HCT116 (cell line): Measurements from ENCODE around the gene ZNF341. TPM values are rescaled to one million over a fixed set of nuclear protein-coding genes. Genes with fewer than 3 reads are reported as not detected.

ENCODE experiments used
- ATAC-seq: fragments of 200-7000 bp; cut with Tn5 transposase; 2 replicates; pipeline ENCODE4 v1.9.1; 2020; ENCODE audit warnings: mild to moderate bottlenecking, moderate library complexity
- BruUV-seq: library from RNA; stranded (reverse); fragments of 400-500 nt; replicated peaks from 2 replicates; lab custom pipeline; 2021; lab: Mats Ljungman, UMichigan
- CTCF ChIA-PET: fragments of 300-600 bp; sonication (Branson Sonifier 250); formaldehyde crosslinking; loops from one replicate; lab custom pipeline; 2021; ENCODE audit warnings: antibody characterized with exemption; lab: Charles Lee
- POLR2A ChIA-PET: fragments of 300-600, 350-600 bp; sonication (Branson Sonifier 250); formaldehyde crosslinking; loops from one replicate; lab custom pipeline; 2021; ENCODE audit warnings: antibody characterized with exemption; lab: Charles Lee
- RAD21 ChIA-PET, 2 experiments: fragments of 300-600 bp; sonication (Branson Sonifier 250); formaldehyde crosslinking; loops; one replicate each; lab custom pipeline; 2023; ENCODE audit warnings: low total read pairs in 2 of 2; ENCODE audit not compliant: uncharacterized antibody in 2 of 2, unreplicated experiment in 2 of 2, low non-redundant PET in 1 of 2; lab: Charles Lee
- DNase-seq: peaks from one replicate; pipeline ENCODE4 v3.0.0-alpha.2; 2010; ENCODE audit warnings: low read depth, low spot score
- H2AFZ ChIP-seq: fragments of 200-600 bp; shearing (Covaris generic), sonication (generic); 2 replicates; pipeline ENCODE4 v1.6.1; 2017; ENCODE audit warnings: low read depth, mixed run types, mixed read lengths, antibody characterized with exemption, low read length; ENCODE audit not compliant: poor library complexity, severe bottlenecking
- H3K27ac ChIP-seq: 2 replicates; pipeline ENCODE4 v1.5.1; 2012; ENCODE audit warnings: low read depth, low read length
- H3K27me3 ChIP-seq: fragments of 200-600 bp; sonication (generic); 2 replicates; pipeline ENCODE4 v1.6.1; 2016; ENCODE audit warnings: mixed run types, low read length, mixed read lengths; ENCODE audit not compliant: insufficient read depth
- H3K36me3 ChIP-seq, 2 experiments: fragments of 200-500 bp in 1 of 2; fragments of 200-600 bp in 1 of 2; sonication (Bioruptor generic) in 1 of 2; sonication (generic) in 1 of 2; 2 replicates each; pipeline versions ENCODE4 v1.5.1 to v1.6.1; 2014 to 2016; ENCODE audit warnings: low read length in 2 of 2, inconsistent platforms in 1 of 2, mixed read lengths in 1 of 2, mixed run types in 1 of 2; ENCODE audit not compliant: insufficient read depth in 2 of 2, control insufficient read depth in 1 of 2
- H3K4me1 ChIP-seq, 2 experiments: fragments of 200-600 bp in 1 of 2; sonication (generic) in 1 of 2; 2 replicates each; pipeline versions ENCODE4 v1.5.1 to v1.6.1; 2012 to 2017; ENCODE audit warnings: low read length in 2 of 2, inconsistent platforms in 1 of 2, mild to moderate bottlenecking in 1 of 2, mixed read lengths in 1 of 2, mixed run types in 1 of 2, moderate library complexity in 1 of 2; ENCODE audit not compliant: insufficient read depth in 2 of 2, control insufficient read depth in 1 of 2
- H3K4me2 ChIP-seq: fragments of 200-600 bp; sonication (generic); 2 replicates; pipeline ENCODE4 v1.6.1; 2017; ENCODE audit warnings: mixed run types, low read length, mixed read lengths
- H3K4me3 ChIP-seq, 2 experiments: fragments of 200-600 bp in 1 of 2; sonication (generic) in 1 of 2; replicated peaks in 1 of 2; 2 replicates each; pipeline ENCODE4 v1.5.1; 2011 to 2016; ENCODE audit warnings: low read length in 2 of 2, control low read depth in 1 of 2, low read depth in 1 of 2, mild to moderate bottlenecking in 1 of 2, mixed read lengths in 1 of 2, mixed run types in 1 of 2
- H3K79me2 ChIP-seq: fragments of 200-600 bp; sonication (generic); 2 replicates; pipeline ENCODE4 v1.6.1; 2017; ENCODE audit warnings: mild to moderate bottlenecking, mixed run types, low read length, moderate library complexity, mixed read lengths; ENCODE audit not compliant: insufficient read depth
- H3K9ac ChIP-seq: fragments of 200-600 bp; sonication (generic); 2 replicates; pipeline ENCODE4 v1.6.1; 2016; ENCODE audit warnings: low read length, mixed read lengths
- H3K9me2 ChIP-seq: fragments of 200-600 bp; sonication (generic), shearing (Covaris generic); 2 replicates; pipeline ENCODE4 v1.6.1; 2017; ENCODE audit warnings: mixed run types, mild to moderate bottlenecking, moderate library complexity; ENCODE audit not compliant: insufficient read depth
- H3K9me3 ChIP-seq, 2 experiments: fragments of 200-500 bp in 1 of 2; fragments of 200-600 bp in 1 of 2; sonication (Bioruptor generic) in 1 of 2; sonication (generic) in 1 of 2; 2 replicates each; pipeline ENCODE4 v1.6.1; 2014 to 2017; ENCODE audit warnings: low read length in 2 of 2, mixed read lengths in 2 of 2, inconsistent platforms in 1 of 2, low read depth in 1 of 2, mild to moderate bottlenecking in 1 of 2, mixed run types in 1 of 2, moderate library complexity in 1 of 2; ENCODE audit not compliant: control insufficient read depth in 1 of 2, insufficient read depth in 1 of 2
- H4K20me1 ChIP-seq: fragments of 200-600 bp; sonication (generic), shearing (Covaris generic); 2 replicates; pipeline ENCODE4 v1.6.1; 2017; ENCODE audit warnings: mixed run types, mild to moderate bottlenecking, moderate library complexity; ENCODE audit not compliant: insufficient read depth
- CBX3 ChIP-seq: IDR thresholded peaks from 2 replicates; pipeline ENCODE4 v1.6.1; 2012; ENCODE audit warnings: low read depth
- CEBPB ChIP-seq: IDR thresholded peaks from 2 replicates; pipeline ENCODE4 v1.6.1; 2012; ENCODE audit warnings: low read depth
- EGR1 ChIP-seq: IDR thresholded peaks from 2 replicates; pipeline ENCODE4 v1.6.1; 2012; ENCODE audit warnings: low read depth
- EZH2 ChIP-seq: fragments of 200-600 bp; sonication (generic); IDR thresholded peaks from 2 replicates; pipeline ENCODE4 v1.6.1; 2017; ENCODE audit warnings: antibody characterized with exemption, mixed run types
- EZH2phosphoT487 ChIP-seq: fragments of 200-600 bp; IDR thresholded peaks from 2 replicates; pipeline ENCODE4 v1.6.1; 2018; ENCODE audit warnings: antibody characterized with exemption, borderline replicate concordance
- FOSL1 ChIP-seq: IDR thresholded peaks from 2 replicates; pipeline ENCODE4 v1.6.1; 2012; ENCODE audit warnings: low read depth
- JUND ChIP-seq: IDR thresholded peaks from 2 replicates; pipeline ENCODE4 v1.6.1; 2012
- RAD21 ChIP-seq: IDR thresholded peaks from 2 replicates; pipeline ENCODE4 v1.6.1; 2012; ENCODE audit warnings: low read depth, mild to moderate bottlenecking
- SP1 ChIP-seq: IDR thresholded peaks from 2 replicates; pipeline ENCODE4 v1.6.1; 2012; ENCODE audit warnings: low read depth
- YY1 ChIP-seq: IDR thresholded peaks from 2 replicates; pipeline ENCODE4 v1.6.1; 2011; ENCODE audit warnings: low read length, low read depth, moderate library complexity, mild to moderate bottlenecking; ENCODE audit not compliant: insufficient replicate concordance; ENCODE audit errors: extremely low read depth
- intact Hi-C: fragments of 100-400 bp; cut with micrococcal nuclease; formaldehyde crosslinking; loops from 2 replicates; pipeline ENCODE4 v1.10.0; 2022
- total RNA-seq: library from RNA; stranded (reverse); gene quantifications from one replicate; pipeline ENCODE4 v1.2.1, GENCODE V29; 2021; ENCODE audit not compliant: unreplicated experiment
- TF ChIP-seq, protein P1 (sequence below): IDR thresholded peaks from 2 replicates; pipeline ENCODE4 v1.6.1; 2012; ENCODE audit warnings: low read depth
- TF ChIP-seq, protein P2 (sequence below): IDR thresholded peaks from 2 replicates; pipeline ENCODE4 v1.6.1; 2012
- TF ChIP-seq, protein P3 (sequence below): IDR thresholded peaks from 2 replicates; pipeline ENCODE4 v1.6.1; 2011; ENCODE audit warnings: mild to moderate bottlenecking, low read length, moderate library complexity; ENCODE audit not compliant: insufficient replicate concordance; ENCODE audit errors: extremely low read depth

ZNF341 gene
- total RNA-seq, 1 experiment from 2014 or later = 4.9 TPM

DNA sequence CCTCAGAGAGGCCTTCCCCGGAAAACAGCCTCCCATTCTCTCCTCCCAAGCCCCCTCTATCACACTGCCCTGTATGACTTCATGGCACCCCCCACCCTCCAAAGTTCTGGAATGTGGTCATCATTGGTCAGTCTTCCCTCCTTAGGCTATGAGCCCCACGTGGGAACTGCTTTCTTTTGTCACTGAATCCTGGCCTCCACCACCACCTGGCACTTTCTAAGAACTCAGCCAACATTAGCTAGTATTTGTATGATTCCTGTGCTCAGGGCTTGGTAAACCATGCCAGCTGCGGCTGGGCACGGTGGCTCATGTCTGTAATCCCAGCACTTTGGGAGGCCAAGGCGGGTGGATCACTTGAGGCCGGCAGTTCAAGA is 37.2 kb upstream of the ZNF341 start:
- BruUV-seq = no TSS peak
- intact Hi-C loops = no loop called here

DNA sequence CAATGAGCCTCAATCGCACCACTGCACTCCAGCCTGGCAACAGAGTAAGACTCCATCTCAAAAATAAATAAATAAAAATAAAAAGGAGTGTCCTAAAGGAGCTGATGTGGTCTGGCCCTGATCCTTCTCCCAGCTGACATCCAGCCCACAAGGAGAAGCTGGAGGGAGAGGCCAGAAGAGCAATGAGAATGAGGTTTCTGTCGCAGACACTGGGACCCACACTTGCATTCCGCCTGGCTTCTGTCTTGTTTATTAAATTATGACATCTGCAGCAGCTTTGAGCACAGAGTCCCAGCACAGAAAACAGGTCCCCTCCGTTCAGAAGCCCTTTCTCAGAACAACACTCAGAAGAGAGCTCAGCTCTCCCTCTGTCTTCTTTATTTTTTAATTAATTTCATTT is 35.3 kb upstream of the ZNF341 start:
- H3K36me3 ChIP-seq = no peaks in the 10 kb centered on the region
- no peaks in the 10 kb centered on the region for H3K9me3 ChIP-seq
- CTCF ChIA-PET = interaction anchor here (0.6 kb wide), 1 partner anchor 432 kb away, joined by 3 read pairs; no protein-coding TSS in a partner anchor
- RAD21 ChIA-PET = no interaction called here
- ATAC-seq (no peak), DNase-seq (no peak)
- H3K4me1 ChIP-seq = no peaks in the 10 kb centered on the region
- H3K4me2 ChIP-seq = no peak overlapping the region
- BruUV-seq = no TSS peak
- no peaks in the 10 kb centered on the region for H4K20me1 ChIP-seq
- H3K79me2 ChIP-seq = no peaks in the 10 kb centered on the region
- POLR2A ChIA-PET = interaction anchor here (0.9 kb wide), 1 partner anchor 24 kb away, joined by 3 read pairs; no protein-coding TSS in a partner anchor
- no peaks in the 10 kb centered on the region for H3K9me2 ChIP-seq
- H3K9ac ChIP-seq = no peak overlapping the region
- H2AFZ ChIP-seq = no peak overlapping the region
- H3K27ac ChIP-seq = no peak overlapping the region
- H3K4me3 ChIP-seq = no peak overlapping the region
- no peaks in the 10 kb centered on the region for H3K27me3 ChIP-seq
- intact Hi-C loops = no loop called here
- TF ChIP-seq, protein P1, sequence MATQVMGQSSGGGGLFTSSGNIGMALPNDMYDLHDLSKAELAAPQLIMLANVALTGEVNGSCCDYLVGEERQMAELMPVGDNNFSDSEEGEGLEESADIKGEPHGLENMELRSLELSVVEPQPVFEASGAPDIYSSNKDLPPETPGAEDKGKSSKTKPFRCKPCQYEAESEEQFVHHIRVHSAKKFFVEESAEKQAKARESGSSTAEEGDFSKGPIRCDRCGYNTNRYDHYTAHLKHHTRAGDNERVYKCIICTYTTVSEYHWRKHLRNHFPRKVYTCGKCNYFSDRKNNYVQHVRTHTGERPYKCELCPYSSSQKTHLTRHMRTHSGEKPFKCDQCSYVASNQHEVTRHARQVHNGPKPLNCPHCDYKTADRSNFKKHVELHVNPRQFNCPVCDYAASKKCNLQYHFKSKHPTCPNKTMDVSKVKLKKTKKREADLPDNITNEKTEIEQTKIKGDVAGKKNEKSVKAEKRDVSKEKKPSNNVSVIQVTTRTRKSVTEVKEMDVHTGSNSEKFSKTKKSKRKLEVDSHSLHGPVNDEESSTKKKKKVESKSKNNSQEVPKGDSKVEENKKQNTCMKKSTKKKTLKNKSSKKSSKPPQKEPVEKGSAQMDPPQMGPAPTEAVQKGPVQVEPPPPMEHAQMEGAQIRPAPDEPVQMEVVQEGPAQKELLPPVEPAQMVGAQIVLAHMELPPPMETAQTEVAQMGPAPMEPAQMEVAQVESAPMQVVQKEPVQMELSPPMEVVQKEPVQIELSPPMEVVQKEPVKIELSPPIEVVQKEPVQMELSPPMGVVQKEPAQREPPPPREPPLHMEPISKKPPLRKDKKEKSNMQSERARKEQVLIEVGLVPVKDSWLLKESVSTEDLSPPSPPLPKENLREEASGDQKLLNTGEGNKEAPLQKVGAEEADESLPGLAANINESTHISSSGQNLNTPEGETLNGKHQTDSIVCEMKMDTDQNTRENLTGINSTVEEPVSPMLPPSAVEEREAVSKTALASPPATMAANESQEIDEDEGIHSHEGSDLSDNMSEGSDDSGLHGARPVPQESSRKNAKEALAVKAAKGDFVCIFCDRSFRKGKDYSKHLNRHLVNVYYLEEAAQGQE = no peak
- TF ChIP-seq EGR1 (no peak), CBX3 (no peak), EZH2phosphoT487 (no peak), CEBPB (no peak), SP1 (no peak), JUND (no peak), FOSL1 (no peak), RAD21 (no peak)
- TF ChIP-seq, protein P2, sequence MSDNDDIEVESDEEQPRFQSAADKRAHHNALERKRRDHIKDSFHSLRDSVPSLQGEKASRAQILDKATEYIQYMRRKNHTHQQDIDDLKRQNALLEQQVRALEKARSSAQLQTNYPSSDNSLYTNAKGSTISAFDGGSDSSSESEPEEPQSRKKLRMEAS = no peak

More for the DNA sequence above, 37.2 kb upstream of the ZNF341 start:
- Histone ChIP-seq H3K4me1 (peaks cover 2 to 6% of the 10 kb centered on the region in 2 experiments; a peak in 2 of 4 replicates), H4K20me1 (no peaks in the 10 kb centered on the region), H3K27ac (no peak overlapping the region), H3K27me3 (no peaks in the 10 kb centered on the region), H3K4me2 (no peak overlapping the region), H3K4me3 (no peak overlapping the region), H3K36me3 (no peaks in the 10 kb centered on the region), H3K9me2 (no peaks in the 10 kb centered on the region), H3K79me2 (no peaks in the 10 kb centered on the region), H3K9ac (no peak overlapping the region), H2AFZ (no peak overlapping the region), H3K9me3 (no peaks in the 10 kb centered on the region)
- ChIA-PET RAD21 (no interaction called here), POLR2A (no interaction called here), CTCF (no interaction called here)
- TF ChIP-seq, protein P3, sequence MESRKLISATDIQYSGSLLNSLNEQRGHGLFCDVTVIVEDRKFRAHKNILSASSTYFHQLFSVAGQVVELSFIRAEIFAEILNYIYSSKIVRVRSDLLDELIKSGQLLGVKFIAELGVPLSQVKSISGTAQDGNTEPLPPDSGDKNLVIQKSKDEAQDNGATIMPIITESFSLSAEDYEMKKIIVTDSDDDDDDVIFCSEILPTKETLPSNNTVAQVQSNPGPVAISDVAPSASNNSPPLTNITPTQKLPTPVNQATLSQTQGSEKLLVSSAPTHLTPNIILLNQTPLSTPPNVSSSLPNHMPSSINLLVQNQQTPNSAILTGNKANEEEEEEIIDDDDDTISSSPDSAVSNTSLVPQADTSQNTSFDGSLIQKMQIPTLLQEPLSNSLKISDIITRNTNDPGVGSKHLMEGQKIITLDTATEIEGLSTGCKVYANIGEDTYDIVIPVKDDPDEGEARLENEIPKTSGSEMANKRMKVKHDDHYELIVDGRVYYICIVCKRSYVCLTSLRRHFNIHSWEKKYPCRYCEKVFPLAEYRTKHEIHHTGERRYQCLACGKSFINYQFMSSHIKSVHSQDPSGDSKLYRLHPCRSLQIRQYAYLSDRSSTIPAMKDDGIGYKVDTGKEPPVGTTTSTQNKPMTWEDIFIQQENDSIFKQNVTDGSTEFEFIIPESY = no peak
- TF ChIP-seq EZH2 (no peak), YY1 (no peak)
- TF ChIP-seq, protein P2 = no peak
- ATAC-seq (no peak), DNase-seq (no peak)
